HEK293 (cell line): ENCODE measurements around the gene DMKN.
A peak's percentile ranks its signal among the peaks of the same experiment; 100 is the strongest.

Source experiments
- FEZF1 ChIP-seq: fragments of 450-650 bp; formaldehyde crosslinking; IDR thresholded peaks from 2 replicates; pipeline ENCODE4 v1.5.1; 2016; ENCODE audit warnings: missing biosample characterization, missing genetic modification characterization
- HOXC10 ChIP-seq: sonication (generic); formaldehyde crosslinking; IDR thresholded peaks from 2 replicates; pipeline ENCODE4 v1.8.1; 2023; ENCODE audit warnings: mild to moderate bottlenecking, missing genetic modification reagents
- PATZ1 ChIP-seq: fragments of 450-650 bp; formaldehyde crosslinking; IDR thresholded peaks from 2 replicates; pipeline ENCODE4 v1.5.1; 2016; ENCODE audit warnings: missing biosample characterization, missing genetic modification characterization
- PRDM1 ChIP-seq: fragments of 450-650 bp; formaldehyde crosslinking; IDR thresholded peaks from 2 replicates; pipeline ENCODE4; 2016; ENCODE audit warnings: missing biosample characterization, missing genetic modification characterization
- PRDM4 ChIP-seq: fragments of 450-650 bp; formaldehyde crosslinking; IDR thresholded peaks from 2 replicates; pipeline ENCODE4 v1.5.1; 2017; ENCODE audit warnings: missing biosample characterization, missing genetic modification characterization
- SALL2 ChIP-seq: fragments of 450-650 bp; formaldehyde crosslinking; IDR thresholded peaks from 2 replicates; pipeline ENCODE4 v1.5.0; 2017; ENCODE audit warnings: missing biosample characterization, mild to moderate bottlenecking, missing genetic modification characterization, borderline replicate concordance
- ZBTB1 ChIP-seq: fragments of 450-650 bp; formaldehyde crosslinking; IDR thresholded peaks from 2 replicates; pipeline ENCODE4 v1.5.1; 2016; ENCODE audit warnings: missing biosample characterization, missing genetic modification characterization
- ZBTB26 ChIP-seq: fragments of 450-650 bp; formaldehyde crosslinking; optimal IDR thresholded peaks from 2 replicates; pipeline ENCODE3; 2016; ENCODE audit warnings: missing biosample characterization, mild to moderate bottlenecking, missing genetic modification characterization
- ZBTB48 ChIP-seq: fragments of 450-650 bp; formaldehyde crosslinking; IDR thresholded peaks from 2 replicates; pipeline ENCODE4 v1.5.1; 2016; ENCODE audit warnings: missing biosample characterization, missing genetic modification characterization
- ZBTB49 ChIP-seq: fragments of 450-650 bp; formaldehyde crosslinking; IDR thresholded peaks from 2 replicates; pipeline ENCODE4 v1.5.1; 2016; ENCODE audit warnings: missing biosample characterization, missing genetic modification characterization, low read depth
- ZFHX2 ChIP-seq: fragments of 450-650 bp; formaldehyde crosslinking; conservative IDR thresholded peaks from 2 replicates; pipeline ENCODE4 v1.5.1; 2016; ENCODE audit warnings: missing biosample characterization, missing genetic modification characterization
- ZFP3 ChIP-seq: fragments of 450-650 bp; formaldehyde crosslinking; IDR thresholded peaks from 2 replicates; pipeline ENCODE4 v1.5.1; 2016; ENCODE audit warnings: low read depth, missing biosample characterization, missing genetic modification characterization
- ZIC2 ChIP-seq: fragments of 450-650 bp; formaldehyde crosslinking; IDR thresholded peaks from 2 replicates; pipeline ENCODE4 v1.5.1; 2016; ENCODE audit warnings: missing biosample characterization, missing genetic modification characterization
- ZNF157 ChIP-seq: fragments of 450-650 bp; formaldehyde crosslinking; IDR thresholded peaks from 2 replicates; pipeline ENCODE4 v1.5.1; 2016; ENCODE audit warnings: missing biosample characterization, missing genetic modification characterization
- ZNF274 ChIP-seq, 2 experiments: fragments of 200-500 bp in 1 of 2; fragments of 450-650 bp in 1 of 2; sonication (Bioruptor generic) in 1 of 2; formaldehyde crosslinking in 1 of 2; IDR thresholded peaks; 2 replicates each; pipeline versions ENCODE4 v1.5.1 to v1.6.1; 2014 to 2016; ENCODE audit warnings: borderline replicate concordance in 1 of 2, inconsistent platforms in 1 of 2, low read length in 1 of 2, missing biosample characterization in 1 of 2, missing genetic modification characterization in 1 of 2
- ZNF311 ChIP-seq: fragments of 450-650 bp; formaldehyde crosslinking; IDR thresholded peaks from 2 replicates; pipeline ENCODE4 v1.5.1; 2017; ENCODE audit warnings: missing biosample characterization, missing genetic modification characterization, borderline replicate concordance
- ZNF394 ChIP-seq: fragments of 450-650 bp; formaldehyde crosslinking; IDR thresholded peaks from 2 replicates; pipeline ENCODE4 v1.5.1; 2016; ENCODE audit warnings: missing biosample characterization, missing genetic modification characterization, mild to moderate bottlenecking, moderate library complexity, borderline replicate concordance
- ZNF514 ChIP-seq: fragments of 450-650 bp; formaldehyde crosslinking; IDR thresholded peaks from 2 replicates; pipeline ENCODE4 v1.5.1; 2016; ENCODE audit warnings: missing biosample characterization, missing genetic modification characterization
- ZNF585B ChIP-seq: fragments of 450-650 bp; formaldehyde crosslinking; IDR thresholded peaks from 2 replicates; pipeline ENCODE4 v1.5.1; 2016; ENCODE audit warnings: missing biosample characterization, missing genetic modification characterization
- ZSCAN18 ChIP-seq: fragments of 450-650 bp; formaldehyde crosslinking; IDR thresholded peaks from 2 replicates; pipeline ENCODE4 v1.5.1; 2016; ENCODE audit warnings: missing biosample characterization, missing genetic modification characterization
- TF ChIP-seq, protein P1 (sequence below): fragments of 450-650 bp; formaldehyde crosslinking; IDR thresholded peaks from 2 replicates; pipeline ENCODE4 v1.5.1; 2016; ENCODE audit warnings: missing biosample characterization, missing genetic modification characterization
- TF ChIP-seq, protein P2 (sequence below): fragments of 450-650 bp; formaldehyde crosslinking; IDR thresholded peaks from 2 replicates; pipeline ENCODE4 v1.5.1; 2016; ENCODE audit warnings: missing biosample characterization, missing genetic modification characterization
- TF ChIP-seq, protein P3 (sequence below): fragments of 450-650 bp; formaldehyde crosslinking; IDR thresholded peaks from 2 replicates; pipeline ENCODE4 v1.5.1; 2016; ENCODE audit warnings: missing biosample characterization, missing genetic modification characterization

The DMKN gene

GRCh38 chr19:35509861-35510625, 3.4 kb downstream of the DMKN start (continued):
- no peak for TF ChIP-seq ZNF514 (tag by site-specific recombination)
- TF ChIP-seq ZBTB26 (tag by site-specific recombination), result peak; percentile 45
- TF ChIP-seq ZSCAN18 (tag by site-specific recombination), result peak; percentile 11; the same call in 1 of the 2 replicates
- TF ChIP-seq ZNF311 (tag by site-specific recombination), result no peak
- peak; percentile 31; the same call in 1 of the 2 replicates for TF ChIP-seq FEZF1
- TF ChIP-seq ZFHX2 (tag by site-specific recombination), result peak; percentile 88
- TF ChIP-seq ZNF585B (tag by site-specific recombination), result no peak
- TF ChIP-seq ZNF394 (tag by site-specific recombination), result peak; percentile 88
- TF ChIP-seq ZFP3, result no peak
- no peak for TF ChIP-seq ZNF274 (IDR thresholded peaks at IDR 0.05; ENCODE audit: low read length)
- TF ChIP-seq ZNF274 (tag by site-specific recombination; IDR thresholded peaks at IDR 0.05; ENCODE audit: borderline replicate concordance), result no peak
- TF ChIP-seq ZBTB48 (tag by site-specific recombination), result peak; percentile 90
- TF ChIP-seq, protein P1, sequence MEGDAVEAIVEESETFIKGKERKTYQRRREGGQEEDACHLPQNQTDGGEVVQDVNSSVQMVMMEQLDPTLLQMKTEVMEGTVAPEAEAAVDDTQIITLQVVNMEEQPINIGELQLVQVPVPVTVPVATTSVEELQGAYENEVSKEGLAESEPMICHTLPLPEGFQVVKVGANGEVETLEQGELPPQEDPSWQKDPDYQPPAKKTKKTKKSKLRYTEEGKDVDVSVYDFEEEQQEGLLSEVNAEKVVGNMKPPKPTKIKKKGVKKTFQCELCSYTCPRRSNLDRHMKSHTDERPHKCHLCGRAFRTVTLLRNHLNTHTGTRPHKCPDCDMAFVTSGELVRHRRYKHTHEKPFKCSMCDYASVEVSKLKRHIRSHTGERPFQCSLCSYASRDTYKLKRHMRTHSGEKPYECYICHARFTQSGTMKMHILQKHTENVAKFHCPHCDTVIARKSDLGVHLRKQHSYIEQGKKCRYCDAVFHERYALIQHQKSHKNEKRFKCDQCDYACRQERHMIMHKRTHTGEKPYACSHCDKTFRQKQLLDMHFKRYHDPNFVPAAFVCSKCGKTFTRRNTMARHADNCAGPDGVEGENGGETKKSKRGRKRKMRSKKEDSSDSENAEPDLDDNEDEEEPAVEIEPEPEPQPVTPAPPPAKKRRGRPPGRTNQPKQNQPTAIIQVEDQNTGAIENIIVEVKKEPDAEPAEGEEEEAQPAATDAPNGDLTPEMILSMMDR (tag by site-specific recombination), result peak; percentile 100
- TF ChIP-seq ZNF157 (tag by site-specific recombination), result no peak; the same call in 1 of the 2 replicates
- peak; percentile 56; the same call in 1 of the 2 replicates for TF ChIP-seq PRDM4 (tag by site-specific recombination)
- TF ChIP-seq ZIC2 (tag by site-specific recombination), result peak; percentile 77
- TF ChIP-seq SALL2, result no peak
- peak; percentile 99 for TF ChIP-seq PRDM1 (tag by site-specific recombination)
- no peak for TF ChIP-seq ZBTB1 (tag by site-specific recombination)
- TF ChIP-seq ZBTB49 (tag by site-specific recombination), result no peak
- peak; percentile 95 for TF ChIP-seq PATZ1 (tag by site-specific recombination)
- TF ChIP-seq, protein P2, sequence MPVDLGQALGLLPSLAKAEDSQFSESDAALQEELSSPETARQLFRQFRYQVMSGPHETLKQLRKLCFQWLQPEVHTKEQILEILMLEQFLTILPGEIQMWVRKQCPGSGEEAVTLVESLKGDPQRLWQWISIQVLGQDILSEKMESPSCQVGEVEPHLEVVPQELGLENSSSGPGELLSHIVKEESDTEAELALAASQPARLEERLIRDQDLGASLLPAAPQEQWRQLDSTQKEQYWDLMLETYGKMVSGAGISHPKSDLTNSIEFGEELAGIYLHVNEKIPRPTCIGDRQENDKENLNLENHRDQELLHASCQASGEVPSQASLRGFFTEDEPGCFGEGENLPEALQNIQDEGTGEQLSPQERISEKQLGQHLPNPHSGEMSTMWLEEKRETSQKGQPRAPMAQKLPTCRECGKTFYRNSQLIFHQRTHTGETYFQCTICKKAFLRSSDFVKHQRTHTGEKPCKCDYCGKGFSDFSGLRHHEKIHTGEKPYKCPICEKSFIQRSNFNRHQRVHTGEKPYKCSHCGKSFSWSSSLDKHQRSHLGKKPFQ (tag by site-specific recombination), result peak; percentile 89
- TF ChIP-seq, protein P3, sequence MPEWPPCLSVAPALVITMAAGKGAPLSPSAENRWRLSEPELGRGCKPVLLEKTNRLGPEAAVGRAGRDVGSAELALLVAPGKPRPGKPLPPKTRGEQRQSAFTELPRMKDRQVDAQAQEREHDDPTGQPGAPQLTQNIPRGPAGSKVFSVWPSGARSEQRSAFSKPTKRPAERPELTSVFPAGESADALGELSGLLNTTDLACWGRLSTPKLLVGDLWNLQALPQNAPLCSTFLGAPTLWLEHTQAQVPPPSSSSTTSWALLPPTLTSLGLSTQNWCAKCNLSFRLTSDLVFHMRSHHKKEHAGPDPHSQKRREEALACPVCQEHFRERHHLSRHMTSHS, result no peak
- TF ChIP-seq HOXC10 (CRISPR knock-in tag), result no peak
